OCI-LY7 (cell line): Measurements from ENCODE around the gene SGO2. TPM values are rescaled to one million over a fixed set of nuclear protein-coding genes. Genes with fewer than 3 reads are reported as not detected.
A peak's percentile ranks its signal among the peaks of the same experiment; 100 is the strongest.

Source experiments
- BruUV-seq: library from RNA; stranded (reverse); fragments of 400-500 nt; replicated peaks from 2 replicates; lab custom pipeline; 2021; lab: Mats Ljungman, UMichigan
- CTCF ChIA-PET: fragments of 300-600 bp; sonication (Branson Sonifier 250); formaldehyde crosslinking; loops from one replicate; lab custom pipeline; 2022; ENCODE audit warnings: antibody characterized with exemption; ENCODE audit not compliant: unreplicated experiment; lab: Charles Lee
- POLR2A ChIA-PET: fragments of 300-600 bp; sonication (Branson Sonifier 250); formaldehyde crosslinking; loops from one replicate; lab custom pipeline; 2022; ENCODE audit warnings: antibody characterized with exemption; lab: Charles Lee
- DNase-seq: peaks from one replicate; pipeline ENCODE4 v3.0.0-alpha.2; 2015; ENCODE audit warnings: low spot score
- H2AFZ ChIP-seq: fragments of 200-600 bp; sonication (generic), shearing (Covaris generic); 2 replicates; pipeline ENCODE4 v1.6.1; 2014; ENCODE audit warnings: mild to moderate bottlenecking, antibody characterized with exemption, low read length, moderate library complexity
- H3K27ac ChIP-seq: fragments of 200-600 bp; sonication (generic); 2 replicates; pipeline ENCODE4 v1.5.1; 2014; ENCODE audit warnings: mixed run types, low read depth, mild to moderate bottlenecking, moderate library complexity, low read length, inconsistent platforms; ENCODE audit not compliant: poor library complexity, severe bottlenecking
- H3K36me3 ChIP-seq: fragments of 200-600 bp; sonication (generic); 2 replicates; pipeline ENCODE4 v1.6.1; 2014; ENCODE audit warnings: mild to moderate bottlenecking, antibody characterized with exemption, low read length, moderate library complexity, mixed read lengths; ENCODE audit not compliant: insufficient read depth
- H3K4me1 ChIP-seq: fragments of 200-600 bp; sonication (generic); 2 replicates; pipeline ENCODE4 v1.5.1; 2014; ENCODE audit warnings: mild to moderate bottlenecking, low read length; ENCODE audit not compliant: insufficient read depth, poor library complexity, severe bottlenecking
- H3K4me2 ChIP-seq: fragments of 200-600 bp; sonication (generic); 2 replicates; pipeline ENCODE4 v1.6.1; 2014; ENCODE audit warnings: mild to moderate bottlenecking, low read length
- H3K4me3 ChIP-seq: fragments of 200-600 bp; sonication (generic); 2 replicates; pipeline ENCODE4 v1.5.1; 2014; ENCODE audit warnings: mild to moderate bottlenecking, low read depth, low read length; ENCODE audit not compliant: poor library complexity, severe bottlenecking
- H3K79me2 ChIP-seq: fragments of 200-600 bp; sonication (generic); 2 replicates; pipeline ENCODE4 v1.6.1; 2016; ENCODE audit warnings: low read depth, mild to moderate bottlenecking, low read length, moderate library complexity, mixed read lengths; ENCODE audit not compliant: insufficient read depth
- H3K9me2 ChIP-seq: fragments of 200-600 bp; sonication (generic); 2 replicates; pipeline ENCODE4 v1.6.1; 2016; ENCODE audit warnings: mild to moderate bottlenecking, low read length, mixed read lengths; ENCODE audit not compliant: insufficient read depth
- H3K9me3 ChIP-seq: fragments of 200-600 bp; sonication (generic); 2 replicates; pipeline ENCODE4 v1.6.1; 2014; ENCODE audit warnings: mild to moderate bottlenecking, mixed run types, low read length, mixed read lengths
- H4K20me1 ChIP-seq: fragments of 200-600 bp; sonication (generic); 2 replicates; pipeline ENCODE4 v1.6.1; 2014; ENCODE audit warnings: mild to moderate bottlenecking, antibody characterized with exemption, low read length, moderate library complexity, mixed read lengths; ENCODE audit not compliant: insufficient read depth
- EZH2phosphoT487 ChIP-seq: fragments of 200-600 bp; sonication (generic); IDR thresholded peaks from 2 replicates; pipeline ENCODE4 v1.6.1; 2018; ENCODE audit warnings: low read depth, borderline replicate concordance, mild to moderate bottlenecking, mixed run types, antibody characterized with exemption, low read length, moderate library complexity, mixed read lengths
- intact Hi-C: fragments of 100-400 bp; cut with micrococcal nuclease; formaldehyde crosslinking; loops from one replicate; pipeline ENCODE4 v1.10.0; 2022; ENCODE audit not compliant: unreplicated experiment
- total RNA-seq, 2 experiments: library from RNA; depleted of rRNA in 1 of 2; stranded (reverse); fragments of >200 nt in 1 of 2; shearing (Covaris generic) in 1 of 2; gene quantifications; 2 replicates each; pipeline ENCODE4 v1.2.3, GENCODE V29; 2014 to 2022
- TF ChIP-seq, protein P1 (sequence below): fragments of 200-600 bp; sonication (generic); conservative IDR thresholded peaks from 2 replicates; pipeline ENCODE4 v1.5.1; 2014; ENCODE audit warnings: mild to moderate bottlenecking, antibody characterized with exemption, low read length, moderate library complexity, mixed read lengths

SGO2 gene
- total RNA-seq, 2 experiments from 2014 or later, result 29.3 to 55.3 TPM

DNA sequence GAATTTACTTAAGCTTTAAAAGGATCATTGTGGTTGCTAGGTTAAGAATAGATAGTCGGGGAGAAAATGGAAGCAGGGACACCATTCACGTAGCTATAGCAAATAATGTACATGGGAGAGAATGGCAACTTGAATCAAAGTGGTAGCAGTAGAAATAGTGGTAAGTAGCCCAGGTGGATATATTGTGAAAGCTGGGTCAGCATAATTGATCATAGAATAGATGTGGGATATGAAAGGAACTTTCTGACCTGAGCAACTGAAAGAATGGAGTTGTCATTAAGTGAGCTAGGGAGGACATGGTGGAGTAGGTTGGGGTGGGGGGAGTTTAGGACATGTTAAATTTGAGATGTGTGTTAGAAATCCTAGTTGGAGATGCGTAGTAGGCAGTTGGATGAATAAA is 2.2 kb downstream of the SGO2 start:
- Histone ChIP-seq H3K4me3 (peak overlapping the region; percentile 91), H3K4me1 (peaks cover 36% of the 10 kb centered on the region), H3K27ac (no peak overlapping the region), H4K20me1 (no peaks in the 10 kb centered on the region), H3K36me3 (peaks cover 41% of the 10 kb centered on the region), H3K9me2 (no peaks in the 10 kb centered on the region), H3K9me3 (peaks cover 9% of the 10 kb centered on the region; the same call in 1 of the 2 replicates), H3K4me2 (peak overlapping the region; percentile 81), H3K79me2 (peaks cover 69% of the 10 kb centered on the region), H2AFZ (no peak overlapping the region)
- intact Hi-C loops, result loop anchor here (5.0 kb wide), 1 partner anchor 284 kb away; the partner anchor contains the start of gene BZW1
- ChIA-PET CTCF (no interaction called here), POLR2A (interaction anchor here (0.7 to 9.4 kb wide), 5 partner anchors 8 to 483 kb away, joined by 3 to 98 read pairs (median 3); partner anchors contain the start of gene KCTD18)
- no peak for DNase-seq
- no peak for TF ChIP-seq EZH2phosphoT487
- TF ChIP-seq, protein P1, sequence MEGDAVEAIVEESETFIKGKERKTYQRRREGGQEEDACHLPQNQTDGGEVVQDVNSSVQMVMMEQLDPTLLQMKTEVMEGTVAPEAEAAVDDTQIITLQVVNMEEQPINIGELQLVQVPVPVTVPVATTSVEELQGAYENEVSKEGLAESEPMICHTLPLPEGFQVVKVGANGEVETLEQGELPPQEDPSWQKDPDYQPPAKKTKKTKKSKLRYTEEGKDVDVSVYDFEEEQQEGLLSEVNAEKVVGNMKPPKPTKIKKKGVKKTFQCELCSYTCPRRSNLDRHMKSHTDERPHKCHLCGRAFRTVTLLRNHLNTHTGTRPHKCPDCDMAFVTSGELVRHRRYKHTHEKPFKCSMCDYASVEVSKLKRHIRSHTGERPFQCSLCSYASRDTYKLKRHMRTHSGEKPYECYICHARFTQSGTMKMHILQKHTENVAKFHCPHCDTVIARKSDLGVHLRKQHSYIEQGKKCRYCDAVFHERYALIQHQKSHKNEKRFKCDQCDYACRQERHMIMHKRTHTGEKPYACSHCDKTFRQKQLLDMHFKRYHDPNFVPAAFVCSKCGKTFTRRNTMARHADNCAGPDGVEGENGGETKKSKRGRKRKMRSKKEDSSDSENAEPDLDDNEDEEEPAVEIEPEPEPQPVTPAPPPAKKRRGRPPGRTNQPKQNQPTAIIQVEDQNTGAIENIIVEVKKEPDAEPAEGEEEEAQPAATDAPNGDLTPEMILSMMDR, result no peak
- no TSS peak for BruUV-seq

DNA sequence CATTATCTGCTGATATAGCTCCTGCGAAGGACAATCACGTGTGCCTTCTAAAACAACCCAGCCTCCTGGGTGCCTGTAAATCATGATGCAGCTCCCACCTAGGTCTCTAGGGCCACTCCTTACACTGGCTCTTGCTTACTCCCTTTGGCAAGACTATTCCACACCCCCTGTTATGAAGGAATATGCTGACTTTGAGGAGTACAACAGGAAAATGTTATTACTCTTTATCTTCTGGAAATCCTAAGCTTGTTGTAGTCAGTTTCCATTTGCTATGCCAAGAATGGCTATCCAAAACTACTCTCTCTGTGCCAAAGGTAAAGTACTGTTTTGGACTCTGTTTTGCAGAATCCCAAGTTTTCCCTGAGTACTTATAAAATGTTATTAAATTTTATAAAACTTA is 7.7 kb downstream of the SGO2 start:
- no peak overlapping the region for H3K4me3 ChIP-seq
- intact Hi-C loops, result no loop called here
- no TSS peak for BruUV-seq
- no peak overlapping the region for H2AFZ ChIP-seq
- no peaks in the 10 kb centered on the region for H4K20me1 ChIP-seq
- no peak overlapping the region for H3K4me2 ChIP-seq
- DNase-seq, result no peak
- no peaks in the 10 kb centered on the region for H3K9me3 ChIP-seq
- POLR2A ChIA-PET, result interaction anchor here (1.2 to 3.0 kb wide), 3 partner anchors 7 to 18 kb away, joined by 5 to 20 read pairs (median 7); partner anchors contain the start of gene SGO2
- H3K79me2 ChIP-seq, result peaks cover 64% of the 10 kb centered on the region
- TF ChIP-seq, protein P1, result no peak
- TF ChIP-seq EZH2phosphoT487, result no peak
- CTCF ChIA-PET, result no interaction called here
- H3K9me2 ChIP-seq, result no peaks in the 10 kb centered on the region
- no peak overlapping the region for H3K27ac ChIP-seq
- peaks cover 95% of the 10 kb centered on the region for H3K36me3 ChIP-seq
- H3K4me1 ChIP-seq, result peaks cover 10% of the 10 kb centered on the region

DNA sequence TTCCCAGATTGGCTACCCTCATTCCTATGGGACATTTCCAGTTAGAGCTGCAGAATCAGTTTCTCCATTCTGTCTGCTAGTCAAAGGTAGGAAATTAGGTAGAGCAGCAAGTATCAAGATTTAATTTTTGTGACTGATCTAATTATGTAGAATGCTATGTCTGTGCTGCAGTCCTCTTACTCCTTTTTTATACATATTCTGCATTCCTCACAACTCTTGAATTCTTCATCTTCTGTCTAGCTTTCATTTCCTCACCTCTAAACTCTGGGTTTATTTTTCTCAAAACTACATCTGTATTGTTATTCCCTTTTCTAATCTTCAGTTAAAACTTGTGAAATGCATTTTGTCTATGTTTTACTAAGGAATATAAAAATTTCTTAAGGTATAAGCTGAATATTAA is 8.6 kb downstream of the SGO2 start:
- no peaks in the 10 kb centered on the region for H4K20me1 ChIP-seq
- H2AFZ ChIP-seq, result no peak overlapping the region
- H3K4me2 ChIP-seq, result no peak overlapping the region
- peaks cover 8% of the 10 kb centered on the region for H3K4me1 ChIP-seq
- ChIA-PET POLR2A (interaction anchor here (0.7 to 3.0 kb wide), 10 partner anchors 8 to 342 kb away, joined by 3 to 20 read pairs (median 4); partner anchors contain the start of gene SGO2), CTCF (no interaction called here)
- H3K36me3 ChIP-seq, result peaks cover 97% of the 10 kb centered on the region
- intact Hi-C loops, result no loop called here
- no peaks in the 10 kb centered on the region for H3K9me2 ChIP-seq
- H3K9me3 ChIP-seq, result peaks cover 2% of the 10 kb centered on the region
- DNase-seq, result no peak
- H3K27ac ChIP-seq, result no peak overlapping the region
- no peak overlapping the region for H3K4me3 ChIP-seq
- TF ChIP-seq, protein P1, result no peak
- no peak for TF ChIP-seq EZH2phosphoT487
- peaks cover 56% of the 10 kb centered on the region; the same call in 1 of the 2 replicates for H3K79me2 ChIP-seq
- no TSS peak for BruUV-seq
